GM13976 (cell line): Measurements from ENCODE around the gene MROH2B.
"Not testable (repeated sequence)": the region's sequence is repeated elsewhere in the genome, so short reads cannot be mapped to it uniquely, and the experiment has no call there.

Source experiments
- DNase-seq: peaks from one replicate; pipeline ENCODE4 v3.0.0; 2012; ENCODE audit warnings: low spot score
- in situ Hi-C: fragments of 300-500 bp; cut with MboI; formaldehyde crosslinking; loops from one replicate; pipeline ENCODE4 v1.12.0; 2022; ENCODE audit warnings: low sequenced_read_pairs, mixed read lengths, inconsistent platforms; ENCODE audit not compliant: unreplicated experiment
- TF ChIP-seq, protein P1 (sequence below): IDR thresholded peaks from 2 replicates; pipeline ENCODE4 v1.5.1; 2012; ENCODE audit warnings: borderline replicate concordance, mild to moderate bottlenecking; ENCODE audit not compliant: insufficient read depth; ENCODE audit errors: extremely low read depth, missing control alignments, control extremely low read depth

MROH2B gene

DNA sequence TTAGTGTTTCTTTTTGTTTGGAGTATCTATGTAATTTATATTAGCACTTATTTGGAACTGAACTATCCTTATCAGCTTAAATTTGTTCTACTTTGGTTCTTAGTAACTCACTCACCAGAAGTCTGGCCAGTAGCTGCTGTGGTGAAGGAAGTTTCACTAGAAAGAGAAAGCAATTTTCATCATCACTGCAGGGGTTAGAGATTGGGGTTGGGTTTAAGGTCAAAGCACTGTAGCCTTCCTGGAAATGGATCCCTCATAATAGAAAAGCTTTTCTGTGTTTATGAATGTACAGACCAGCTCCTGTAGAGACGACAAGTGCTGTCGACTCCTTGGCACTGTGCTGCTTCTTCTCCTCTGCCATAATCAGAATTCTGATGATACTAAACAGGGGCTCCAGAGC is 22.2 kb downstream of the MROH2B start:
- no peak for DNase-seq
- TF ChIP-seq, protein P1, sequence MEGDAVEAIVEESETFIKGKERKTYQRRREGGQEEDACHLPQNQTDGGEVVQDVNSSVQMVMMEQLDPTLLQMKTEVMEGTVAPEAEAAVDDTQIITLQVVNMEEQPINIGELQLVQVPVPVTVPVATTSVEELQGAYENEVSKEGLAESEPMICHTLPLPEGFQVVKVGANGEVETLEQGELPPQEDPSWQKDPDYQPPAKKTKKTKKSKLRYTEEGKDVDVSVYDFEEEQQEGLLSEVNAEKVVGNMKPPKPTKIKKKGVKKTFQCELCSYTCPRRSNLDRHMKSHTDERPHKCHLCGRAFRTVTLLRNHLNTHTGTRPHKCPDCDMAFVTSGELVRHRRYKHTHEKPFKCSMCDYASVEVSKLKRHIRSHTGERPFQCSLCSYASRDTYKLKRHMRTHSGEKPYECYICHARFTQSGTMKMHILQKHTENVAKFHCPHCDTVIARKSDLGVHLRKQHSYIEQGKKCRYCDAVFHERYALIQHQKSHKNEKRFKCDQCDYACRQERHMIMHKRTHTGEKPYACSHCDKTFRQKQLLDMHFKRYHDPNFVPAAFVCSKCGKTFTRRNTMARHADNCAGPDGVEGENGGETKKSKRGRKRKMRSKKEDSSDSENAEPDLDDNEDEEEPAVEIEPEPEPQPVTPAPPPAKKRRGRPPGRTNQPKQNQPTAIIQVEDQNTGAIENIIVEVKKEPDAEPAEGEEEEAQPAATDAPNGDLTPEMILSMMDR, result no peak
- in situ Hi-C loops, result no loop called here

DNA sequence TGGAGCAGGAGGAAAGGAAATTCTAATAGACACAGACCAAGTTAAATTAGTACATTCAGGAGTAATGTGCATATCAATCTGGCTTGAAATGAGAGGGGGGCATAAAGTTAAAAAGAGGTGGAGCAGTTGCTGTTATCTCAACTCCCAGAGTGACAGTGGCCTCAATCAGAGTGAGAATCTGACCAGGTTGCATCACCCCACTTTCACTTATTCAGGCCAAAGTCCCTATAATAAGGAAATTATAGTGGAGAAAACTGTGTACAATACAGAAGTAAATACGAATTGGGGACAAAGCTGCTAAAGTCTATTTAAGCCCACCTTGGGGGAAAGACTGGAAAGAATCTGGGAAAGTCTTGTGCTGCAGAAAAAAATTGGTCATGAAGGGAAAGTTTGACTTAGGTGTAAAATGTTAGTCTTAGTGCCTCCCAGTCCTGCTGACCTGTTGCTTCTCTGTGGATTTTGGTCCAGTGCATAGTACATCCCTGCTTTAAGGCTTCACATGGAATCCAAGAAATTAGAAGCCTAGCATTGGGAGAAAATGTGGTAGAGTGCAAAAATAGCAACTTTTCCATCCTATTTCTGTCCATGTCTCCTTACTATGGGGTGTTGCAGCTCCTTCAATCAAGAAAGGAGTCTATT is 27.9 kb downstream of the MROH2B start:
- no peak for DNase-seq
- in situ Hi-C loops, result no loop called here

DNA sequence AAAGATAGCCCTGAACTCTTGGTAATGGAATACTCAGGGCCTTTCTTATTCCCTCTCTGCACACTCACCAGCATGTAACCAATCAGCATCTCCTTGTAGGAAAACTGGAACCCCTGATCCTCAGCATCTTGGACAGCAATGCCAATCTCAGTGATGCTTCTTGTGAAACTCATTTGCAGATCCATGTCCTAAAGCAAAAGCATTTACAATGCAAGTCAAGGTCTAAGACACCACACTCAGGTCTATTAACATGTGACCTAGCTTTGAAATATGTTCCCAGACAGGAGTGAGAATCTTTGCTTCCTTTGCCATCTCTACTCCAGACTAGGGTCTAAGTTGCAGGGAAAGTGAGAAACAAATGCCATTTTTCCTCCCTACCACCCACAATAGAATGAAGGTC is 38.2 kb downstream of the MROH2B start:
- in situ Hi-C loops, result no loop called here
- TF ChIP-seq, protein P1, result no peak
- DNase-seq, result no peak

More for the DNA sequence above, 27.9 kb downstream of the MROH2B start:
- TF ChIP-seq, protein P1, result no peak

DNA sequence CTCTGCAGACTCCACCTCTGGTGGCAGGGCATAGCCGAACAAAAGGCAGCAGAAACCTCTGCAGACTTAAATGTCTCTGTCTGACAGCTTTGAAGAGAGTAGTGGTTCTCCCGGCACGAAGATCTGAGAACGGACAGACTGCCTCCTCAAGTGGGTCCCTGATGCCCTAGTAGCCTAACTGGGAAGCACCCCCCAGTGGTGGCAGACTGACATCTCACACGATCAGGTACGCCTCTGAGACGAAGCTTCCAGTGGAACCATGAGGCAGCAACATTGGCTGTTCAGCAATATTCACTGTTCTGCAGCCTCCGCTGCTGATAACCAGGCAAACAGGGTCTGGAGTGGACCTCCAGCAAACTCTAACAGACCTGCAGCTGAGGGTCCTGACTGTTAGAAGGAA is 48.5 kb downstream of the MROH2B start:
- DNase-seq, in situ Hi-C loops: not testable (repeated sequence)

DNA sequence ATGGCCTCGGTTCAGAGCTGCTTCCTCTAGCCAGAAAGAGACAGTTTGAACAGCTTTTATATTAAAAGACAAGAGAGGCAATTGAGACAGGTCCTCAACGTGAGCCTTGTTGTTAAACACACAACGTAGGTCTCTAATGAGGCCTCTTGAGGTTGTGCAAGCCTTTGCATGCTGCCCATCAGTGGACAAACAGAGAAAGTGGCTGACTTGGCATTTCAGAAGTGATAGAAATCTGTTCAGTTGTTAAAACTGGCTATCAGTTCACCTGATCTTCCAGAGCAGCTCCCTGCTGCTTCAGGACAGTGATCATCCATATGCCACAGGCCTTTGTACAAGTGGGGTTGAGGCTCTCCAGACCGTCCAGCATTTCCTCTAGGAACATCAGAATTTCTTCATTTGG is 58.8 kb downstream of the MROH2B start:
- TF ChIP-seq, protein P1, result no peak
- in situ Hi-C loops, result no loop called here
- DNase-seq, result no peak

DNA sequence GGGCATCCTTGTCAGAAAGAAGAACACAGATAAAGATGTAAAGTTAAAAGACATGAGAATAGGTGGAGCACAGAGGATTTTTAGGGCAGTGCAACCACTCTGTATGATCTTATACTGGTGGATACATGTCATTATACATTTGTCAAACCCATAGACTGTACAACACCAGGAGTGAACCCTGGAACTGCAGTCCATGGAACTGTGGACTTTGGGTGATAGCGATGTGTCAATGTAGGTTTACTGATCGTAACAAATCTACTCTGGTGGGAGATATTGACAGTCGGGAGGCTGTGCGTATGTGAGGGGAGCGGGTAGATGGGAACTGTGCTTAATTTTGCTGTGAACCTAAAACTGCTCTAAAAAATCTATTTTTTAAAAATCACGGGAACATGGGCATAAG is 60.6 kb downstream of the MROH2B start:
- DNase-seq, result no peak
- TF ChIP-seq, protein P1, result no peak
- in situ Hi-C loops, result no loop called here

DNA sequence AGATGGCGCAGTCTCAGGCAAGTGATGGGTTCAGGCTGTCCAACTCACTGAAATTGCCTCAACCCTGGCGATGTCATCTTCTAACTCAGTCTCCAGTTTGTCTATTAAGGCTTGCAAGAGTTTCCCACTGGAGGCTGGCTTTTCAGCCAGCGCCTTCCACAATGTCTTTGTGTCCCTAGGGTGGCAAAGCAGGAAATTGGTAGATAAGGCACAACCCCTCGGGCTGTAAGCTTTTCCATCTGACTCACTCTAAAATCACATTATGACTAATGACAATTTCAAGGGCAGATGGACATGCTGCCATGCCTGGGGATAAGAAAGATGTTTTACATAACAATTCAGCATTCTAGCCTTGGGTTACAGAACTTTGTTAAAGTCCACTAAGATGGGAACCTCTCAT is 61.9 kb downstream of the MROH2B start:
- TF ChIP-seq, protein P1, result no peak
- in situ Hi-C loops, result no loop called here
- no peak for DNase-seq
